Measurements from ENCODE around the gene ITPR2.

The ITPR2 gene

GRCh38 chr12:26471560-26471959 lies 361.4 kb downstream of the ITPR2 start:
- Histone ChIP-seq H3K27ac (no peak overlapping the region), H3K4me3 (no peak overlapping the region)
- no peak for TF ChIP-seq CTCF (IDR thresholded peaks at IDR 0.05)
- no peak for DNase-seq (ENCODE audit: low spot score)

- TF ChIP-seq CTCF (IDR thresholded peaks at IDR 0.05) = no peak
- DNase-seq (ENCODE audit: low spot score) = no peak
- no peak overlapping the region for H3K4me3 ChIP-seq
- no peak overlapping the region for H3K27ac ChIP-seq
These were observed 363.4 kb downstream of the ITPR2 start for GRCh38 chr12:26469421-26470180.

- DNase-seq (ENCODE audit: low spot score) = no peak
- TF ChIP-seq CTCF (IDR thresholded peaks at IDR 0.05) = no peak
- no peak overlapping the region for H3K27ac ChIP-seq
These were observed 365.6 kb downstream of the ITPR2 start for GRCh38 chr12:26467351-26467750.

GRCh38 chr12:26466726-26467125 lies 366.3 kb downstream of the ITPR2 start:
- Histone ChIP-seq H3K4me3 (no peak overlapping the region), H3K27ac (no peak overlapping the region)
- no peak for DNase-seq (ENCODE audit: low spot score)
- no peak for TF ChIP-seq CTCF (IDR thresholded peaks at IDR 0.05)

More at GRCh38 chr12:26467351-26467750, 365.6 kb downstream of the ITPR2 start:
- H3K4me3 ChIP-seq = no peak overlapping the region

- no peak for TF ChIP-seq CTCF (IDR thresholded peaks at IDR 0.05)
- Histone ChIP-seq H3K27ac (no peak overlapping the region), H3K4me3 (no peak overlapping the region)
- no peak for DNase-seq (ENCODE audit: low spot score)
These were observed 367.4 kb downstream of the ITPR2 start for GRCh38 chr12:26465419-26466097.

- H3K4me3 ChIP-seq = no peak overlapping the region
- H3K27ac ChIP-seq = no peak overlapping the region
- DNase-seq (ENCODE audit: low spot score) = no peak
- no peak for TF ChIP-seq CTCF (IDR thresholded peaks at IDR 0.05)
These were observed 371.2 kb downstream of the ITPR2 start for GRCh38 chr12:26461776-26462175.

GRCh38 chr12:26460361-26460760 lies 372.6 kb downstream of the ITPR2 start:
- no peak overlapping the region for H3K4me3 ChIP-seq
- no peak overlapping the region for H3K27ac ChIP-seq
- no peak for DNase-seq (ENCODE audit: low spot score)
- TF ChIP-seq CTCF (IDR thresholded peaks at IDR 0.05) = no peak

All from coronary artery (tissue), 2 donors.